Peyer's patch (tissue), 4 donors: ENCODE measurements around the gene HOXA4. TPM values are rescaled to one million over a fixed set of nuclear protein-coding genes. Genes with fewer than 3 reads are reported as not detected.
A peak's percentile ranks its signal among the peaks of the same experiment; 100 is the strongest.

Experiments
- DNase-seq, 3 donors: peaks; one replicate each; pipeline ENCODE4 v3.0.0-alpha.2; 2017 to 2019
- H3K27ac ChIP-seq, 4 donors: fragments of 200-600 bp; sonication (generic); one replicate each; pipeline ENCODE4 v1.5.1; 2016 to 2019
- H3K27me3 ChIP-seq, 2 donors: fragments of 200-600 bp; sonication (generic); one replicate each; pipeline ENCODE4 v1.5.1; 2019
- H3K36me3 ChIP-seq, 3 donors: fragments of 200-600 bp; sonication (generic); one replicate each; pipeline ENCODE4 v1.5.1; 2016 to 2019
- H3K4me1 ChIP-seq, 4 donors: fragments of 200-600 bp; sonication (generic); one replicate each; pipeline ENCODE4 v1.5.1; 2016 to 2019
- H3K4me3 ChIP-seq, 4 donors: fragments of 200-600 bp; sonication (generic); 1 replicate in 3 of 4; 2 replicates in 1 of 4; pipeline ENCODE4 v1.5.1; 2016 to 2019; ENCODE audit warnings: mild to moderate bottlenecking in 1 of 4
- H3K9me3 ChIP-seq, 4 donors: fragments of 200-600 bp; sonication (generic); one replicate each; pipeline ENCODE4 v1.5.1; 2016 to 2019; ENCODE audit warnings: mild to moderate bottlenecking in 1 of 4
- CTCF ChIP-seq, 6 experiments: fragments of 450-650 bp in 4 of 6; fragments of 200-600 bp in 2 of 6; sonication (generic) in 1 of 6; IDR thresholded peaks; one replicate each; pipeline ENCODE4 v1.5.1; 2017 to 2019; ENCODE audit warnings: antibody characterized with exemption in 6 of 6, mild to moderate bottlenecking in 3 of 6, moderate library complexity in 1 of 6
- POLR2A ChIP-seq, 2 donors: fragments of 450-650 bp; IDR thresholded peaks; one replicate each; pipeline ENCODE4 v1.5.1; 2017; ENCODE audit warnings: antibody characterized with exemption in 2 of 2, mild to moderate bottlenecking in 2 of 2, moderate library complexity in 2 of 2
- total RNA-seq, 4 donors: library from RNA; depleted of rRNA; stranded (reverse); fragments of >200 nt; gene quantifications; one replicate each; pipeline ENCODE4 v1.1.0, GENCODE V29; 2016

HOXA4 gene
- total RNA-seq, 4 donors from 2014 or later = 2.6 to 11.5 (median 5.9) TPM

GRCh38 chr7:27129729-27130539 lies 623 bp downstream of the HOXA4 start:
- H3K27me3 ChIP-seq = no peaks in the 10 kb centered on the region
- H3K27ac ChIP-seq = peak overlapping the region; percentile 81 to 93 (median 89)
- no peaks in the 10 kb centered on the region for H3K9me3 ChIP-seq
- DNase-seq = peak; percentile 17 to 80 (median 72)
- H3K4me3 ChIP-seq = peak overlapping the region; percentile 57 to 82 (median 70)
- no peaks in the 10 kb centered on the region for H3K36me3 ChIP-seq
- TF ChIP-seq CTCF (IDR thresholded peaks at IDR 0.05) (peak in 2 of 6 experiments; percentile 26 to 28), POLR2A (IDR thresholded peaks at IDR 0.05) (peak; percentile 42 to 58)
- H3K4me1 ChIP-seq = peaks cover 0 to 69% (median 3%) of the 10 kb centered on the region in 4 donors

GRCh38 chr7:27128776-27129728 lies 1.5 kb downstream of the HOXA4 start:
- no peaks in the 10 kb centered on the region for H3K9me3 ChIP-seq
- H3K36me3 ChIP-seq = no peaks in the 10 kb centered on the region
- H3K4me1 ChIP-seq = peaks cover 0 to 67% (median 2%) of the 10 kb centered on the region in 4 donors
- DNase-seq = peak in 2 of 3 donors; percentile 9 to 60
- no peaks in the 10 kb centered on the region for H3K27me3 ChIP-seq
- TF ChIP-seq CTCF (IDR thresholded peaks at IDR 0.05) = no peak
- TF ChIP-seq POLR2A (IDR thresholded peaks at IDR 0.05) = no peak
- peak overlapping the region; percentile 6 to 82 (median 66) for H3K4me3 ChIP-seq
- peak overlapping the region; percentile 81 to 93 (median 89) for H3K27ac ChIP-seq

- no peaks in the 10 kb centered on the region for H3K27me3 ChIP-seq
- no peaks in the 10 kb centered on the region for H3K36me3 ChIP-seq
- peaks cover 0 to 70% (median 4%) of the 10 kb centered on the region in 4 donors for H3K4me1 ChIP-seq
- no peak overlapping the region for H3K4me3 ChIP-seq
- H3K27ac ChIP-seq = peak overlapping the region in 3 of 4 donors; percentile 14 to 93 (median 92)
- H3K9me3 ChIP-seq = no peaks in the 10 kb centered on the region
- DNase-seq = peak in 1 of 3 donors; percentile 6
- no peak for TF ChIP-seq CTCF (IDR thresholded peaks at IDR 0.05)
- no peak for TF ChIP-seq POLR2A (IDR thresholded peaks at IDR 0.05)
Measured at GRCh38 chr7:27128034-27128433, 2.5 kb downstream of the HOXA4 start.

GRCh38 chr7:27126596-27127327 lies 3.8 kb downstream of the HOXA4 start:
- TF ChIP-seq POLR2A (IDR thresholded peaks at IDR 0.05) = no peak
- no peak for TF ChIP-seq CTCF (IDR thresholded peaks at IDR 0.05)
- Histone ChIP-seq H3K4me1 (peaks cover 0 to 71% (median 6%) of the 10 kb centered on the region in 4 donors), H3K27ac (no peak overlapping the region), H3K4me3 (no peak overlapping the region), H3K36me3 (no peaks in the 10 kb centered on the region), H3K9me3 (no peaks in the 10 kb centered on the region), H3K27me3 (no peaks in the 10 kb centered on the region)
- DNase-seq = no peak

GRCh38 chr7:27125986-27126394 lies 4.6 kb downstream of the HOXA4 start:
- Histone ChIP-seq H3K27me3 (no peaks in the 10 kb centered on the region), H3K4me1 (peaks cover 0 to 75% (median 6%) of the 10 kb centered on the region in 4 donors), H3K36me3 (no peaks in the 10 kb centered on the region), H3K27ac (no peak overlapping the region), H3K4me3 (no peak overlapping the region), H3K9me3 (no peaks in the 10 kb centered on the region)
- no peak for DNase-seq
- no peak for TF ChIP-seq CTCF (IDR thresholded peaks at IDR 0.05)
- no peak for TF ChIP-seq POLR2A (IDR thresholded peaks at IDR 0.05)
